RWPE1 (cell line): ENCODE measurements around the gene CAPNS2.
A peak's percentile ranks its signal among the peaks of the same experiment; 100 is the strongest.

Experiments
- CTCF ChIA-PET: fragments of 350-600 bp; sonication (Branson Sonifier 250); formaldehyde crosslinking; extraction: SDS; loops from one replicate; lab custom pipeline; 2021; lab: Yijun Ruan, JAX
- POLR2A ChIA-PET: fragments of 400-600 bp; formaldehyde crosslinking; extraction: SDS; loops from one replicate; lab custom pipeline; 2020; ENCODE audit warnings: antibody characterized with exemption; ENCODE audit not compliant: low non-redundant PET; lab: Yijun Ruan, JAX
- DNase-seq: peaks from one replicate; pipeline ENCODE4 v3.0.0; 2012; ENCODE audit warnings: low spot score
- H3K27ac ChIP-seq: fragments of 450-650 bp; 2 replicates; pipeline ENCODE4 v1.5.1; 2017
- CTCF ChIP-seq: fragments of 450-650 bp; conservative IDR thresholded peaks from 2 replicates; pipeline ENCODE4 v1.5.1; 2017; ENCODE audit warnings: low read depth, mild to moderate bottlenecking

The CAPNS2 gene

DNA sequence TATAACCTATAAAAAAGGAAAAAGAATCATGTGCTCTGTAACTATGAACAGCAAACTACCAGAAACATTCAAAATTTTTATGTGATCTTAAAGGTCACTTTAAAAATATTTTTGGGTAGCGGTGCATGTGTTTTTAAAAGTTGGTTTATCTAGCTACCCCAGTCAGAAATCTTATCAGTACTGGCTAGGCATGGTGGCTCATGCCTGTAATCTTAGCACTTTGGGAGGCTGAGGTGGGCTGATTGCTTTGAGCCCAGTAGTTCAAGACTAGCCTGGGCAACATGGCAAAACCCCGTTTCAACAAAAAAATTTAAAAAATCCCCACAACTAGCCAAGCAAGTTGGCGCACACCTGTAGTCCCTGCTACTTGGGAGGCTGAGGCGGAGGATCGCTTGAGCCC is 3.7 kb downstream of the CAPNS2 start:
- ChIA-PET CTCF (no interaction called here), POLR2A (no interaction called here)
- H3K27ac ChIP-seq, result peak overlapping the region; percentile 53; the same call in 1 of the 2 replicates
- TF ChIP-seq CTCF, result no peak
- DNase-seq, result no peak

GRCh38 chr16:55571191-55571897 is 4.9 kb downstream of the CAPNS2 start:
- POLR2A ChIA-PET, result no interaction called here
- no peak overlapping the region for H3K27ac ChIP-seq
- TF ChIP-seq CTCF, result no peak
- CTCF ChIA-PET, result interaction anchor here (0.7 kb wide), 1 partner anchor 20 kb away, joined by 4 read pairs; no protein-coding TSS in a partner anchor
- no peak for DNase-seq

GRCh38 chr16:55572439-55572838 is 6.0 kb downstream of the CAPNS2 start:
- no peak for DNase-seq
- no peak overlapping the region for H3K27ac ChIP-seq
- CTCF ChIA-PET, result interaction anchor here (0.6 kb wide), 1 partner anchor 70 kb away, joined by 3 read pairs; no protein-coding TSS in a partner anchor
- POLR2A ChIA-PET, result no interaction called here
- no peak for TF ChIP-seq CTCF

DNA sequence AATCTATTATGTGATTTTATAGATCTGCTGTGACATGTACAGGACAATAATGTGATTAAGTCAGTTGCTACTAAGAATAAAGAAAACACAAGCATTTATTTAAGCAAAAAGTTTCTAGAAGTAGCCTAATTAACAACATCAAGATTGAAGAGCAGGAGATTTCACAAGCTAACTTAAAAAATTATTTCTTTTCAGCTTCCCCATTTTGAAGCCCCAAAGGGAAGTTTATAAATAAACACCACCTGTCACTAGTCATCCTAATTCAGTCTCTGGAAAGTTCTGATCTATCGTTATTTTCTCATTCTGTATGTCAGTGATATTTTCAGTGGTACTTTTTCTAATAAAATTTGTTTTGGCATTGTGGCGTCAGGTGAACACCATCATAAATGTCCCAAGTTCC is 8.3 kb downstream of the CAPNS2 start:
- no peak for TF ChIP-seq CTCF
- no peak overlapping the region for H3K27ac ChIP-seq
- no peak for DNase-seq
- ChIA-PET CTCF (no interaction called here), POLR2A (no interaction called here)

- DNase-seq, result no peak
- ChIA-PET POLR2A (no interaction called here), CTCF (no interaction called here)
- H3K27ac ChIP-seq, result no peak overlapping the region
- no peak for TF ChIP-seq CTCF
Observed at GRCh38 chr16:55575496-55575895, 9.0 kb downstream of the CAPNS2 start.

- no peak overlapping the region for H3K27ac ChIP-seq
- TF ChIP-seq CTCF, result no peak
- no peak for DNase-seq
- ChIA-PET POLR2A (no interaction called here), CTCF (no interaction called here)
Observed at GRCh38 chr16:55576384-55576783, 9.9 kb downstream of the CAPNS2 start.
